ENCODE results near the gene CDKN3.

CDKN3 gene, protein sequence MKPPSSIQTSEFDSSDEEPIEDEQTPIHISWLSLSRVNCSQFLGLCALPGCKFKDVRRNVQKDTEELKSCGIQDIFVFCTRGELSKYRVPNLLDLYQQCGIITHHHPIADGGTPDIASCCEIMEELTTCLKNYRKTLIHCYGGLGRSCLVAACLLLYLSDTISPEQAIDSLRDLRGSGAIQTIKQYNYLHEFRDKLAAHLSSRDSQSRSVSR

GRCh38 chr14:54396493-54397335 lies at the start of gene CDKN3:
Gene CDKN3 (plus strand): TSS chr14:54397007. CDS start chr14:54397069, 62 bp downstream.
- peak; percentile 96 for DNase-seq

GRCh38 chr14:54347044-54347443 lies 49.8 kb upstream of the CDKN3 start:
- no peak for DNase-seq

- DNase-seq, result no peak
Measured at GRCh38 chr14:54348001-54348611, 48.7 kb upstream of the CDKN3 start.

DNA sequence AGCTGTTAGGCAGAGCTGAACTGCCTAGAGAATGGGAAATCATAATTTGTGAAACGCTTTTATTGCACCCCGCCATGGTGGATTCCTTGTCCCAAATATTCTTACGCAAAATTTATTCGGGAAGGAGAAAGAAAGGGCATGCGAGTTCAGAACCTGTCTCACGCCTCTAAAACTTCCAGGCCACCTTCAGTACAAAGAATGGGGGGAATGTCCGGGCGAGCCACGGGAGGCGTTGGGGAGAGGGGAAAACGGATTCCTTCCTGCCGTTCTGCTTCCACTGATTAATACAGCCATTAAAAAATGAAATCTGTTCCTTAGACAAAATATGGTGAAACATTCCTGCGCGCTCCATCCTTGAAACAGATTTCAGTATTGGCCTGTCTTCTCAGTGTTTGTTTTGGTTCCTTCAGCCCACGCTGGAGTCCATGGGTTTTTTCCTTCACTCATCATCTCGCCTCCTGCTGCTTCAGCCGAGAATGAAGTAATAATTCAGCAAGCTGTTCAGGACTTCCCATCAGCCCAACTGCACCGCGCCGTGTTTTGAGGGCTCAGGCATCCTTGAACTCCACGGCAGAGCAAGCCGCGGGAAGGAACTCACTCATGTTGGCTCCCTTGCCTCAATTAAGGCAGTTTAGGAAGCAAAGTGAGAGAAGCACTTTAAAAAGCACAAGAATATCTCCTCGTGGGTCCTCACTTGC lies 47.7 kb upstream of the CDKN3 start:
- no peak for DNase-seq

DNA sequence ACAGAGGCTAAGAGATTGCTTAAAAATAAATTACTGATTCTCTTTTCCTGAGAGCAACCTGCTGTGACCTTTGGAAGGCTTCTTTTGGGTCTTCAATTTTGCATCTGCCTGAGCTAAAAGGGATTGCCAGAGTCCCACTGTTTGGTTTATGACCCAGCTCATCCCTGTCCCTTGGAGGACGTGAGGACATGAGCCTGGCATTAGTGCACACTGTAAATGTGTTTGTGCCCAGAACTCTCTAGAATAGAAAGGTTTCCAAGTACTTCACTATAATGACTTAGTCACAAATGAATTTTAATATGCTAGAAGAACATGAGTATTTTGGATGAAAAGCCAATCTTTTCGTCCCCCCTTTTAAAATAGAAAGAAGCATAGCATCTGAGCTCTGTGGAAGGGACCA lies 47.1 kb upstream of the CDKN3 start:
- no peak for DNase-seq

GRCh38 chr14:54350203-54350602 lies 46.6 kb upstream of the CDKN3 start:
- no peak for DNase-seq

DNA sequence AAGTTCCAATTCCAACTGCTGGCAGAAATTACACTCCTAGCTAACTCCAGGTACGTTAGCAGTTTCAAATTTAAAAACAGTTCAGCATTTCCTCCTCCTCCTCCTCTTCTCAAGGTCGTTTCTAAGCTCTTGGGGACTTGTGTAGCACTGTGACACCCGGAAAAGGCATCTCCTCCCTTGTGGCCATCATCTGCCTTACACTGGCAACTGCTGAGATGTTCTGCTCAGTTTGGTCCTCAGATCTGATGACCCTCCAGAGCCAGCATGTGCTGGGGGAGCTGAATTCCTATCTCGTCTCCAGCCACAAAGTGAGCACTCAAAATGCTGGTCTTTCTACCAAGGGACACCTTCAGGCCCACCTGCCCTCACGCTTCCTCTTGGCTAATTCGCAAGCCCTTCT lies 43.5 kb upstream of the CDKN3 start:
- DNase-seq, result no peak

- DNase-seq, result no peak
Measured at GRCh38 chr14:54353694-54354093, 43.1 kb upstream of the CDKN3 start.

DNA sequence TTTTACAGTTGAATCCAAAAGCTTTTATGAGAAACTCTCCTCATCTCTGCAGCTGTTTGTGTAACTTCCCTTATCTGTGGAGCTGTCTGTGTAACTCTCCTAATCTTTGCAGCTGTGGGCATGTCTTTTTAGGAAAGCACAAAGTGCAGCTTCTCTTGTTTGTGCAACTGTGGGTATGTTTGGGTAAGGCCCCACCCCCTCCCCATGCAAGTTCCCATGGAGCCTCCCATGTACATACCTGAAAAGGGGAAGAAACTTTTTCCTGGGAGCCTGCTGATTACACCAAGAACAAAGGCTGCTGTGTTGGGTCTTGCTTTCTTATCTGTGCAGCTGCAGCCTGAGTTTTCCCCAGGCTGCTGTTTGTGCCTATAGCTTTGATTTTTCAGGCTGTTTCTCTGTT lies 42.7 kb upstream of the CDKN3 start:
- DNase-seq, result no peak

GRCh38 chr14:54354968-54355641 lies 41.7 kb upstream of the CDKN3 start:
- no peak for DNase-seq

GRCh38 chr14:54355698-54356097 lies 41.1 kb upstream of the CDKN3 start:
- no peak for DNase-seq

- DNase-seq, result no peak
Measured at GRCh38 chr14:54356172-54356571, 40.6 kb upstream of the CDKN3 start.

DNA sequence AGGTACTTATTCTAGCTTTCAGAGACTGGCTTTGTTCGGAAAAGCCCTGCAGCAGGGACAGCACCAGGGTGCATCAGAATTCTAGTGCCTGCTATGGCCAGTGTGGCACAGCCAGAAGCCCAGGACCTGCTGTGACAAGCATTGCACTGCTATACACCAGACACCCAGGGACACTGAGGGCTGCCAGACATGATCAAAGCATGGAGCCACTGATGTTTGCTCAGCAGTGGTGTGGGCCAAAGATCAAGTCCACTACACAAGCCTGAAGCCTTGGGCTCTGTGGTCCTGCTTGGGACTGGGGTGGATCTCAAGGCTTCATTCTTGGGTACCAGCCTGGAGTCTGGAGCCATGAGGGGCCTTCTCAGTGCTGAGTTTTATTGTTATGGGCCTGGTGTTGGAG lies 36.1 kb upstream of the CDKN3 start:
- no peak for DNase-seq

GRCh38 chr14:54362089-54362504 lies 34.7 kb upstream of the CDKN3 start:
- no peak for DNase-seq

DNA sequence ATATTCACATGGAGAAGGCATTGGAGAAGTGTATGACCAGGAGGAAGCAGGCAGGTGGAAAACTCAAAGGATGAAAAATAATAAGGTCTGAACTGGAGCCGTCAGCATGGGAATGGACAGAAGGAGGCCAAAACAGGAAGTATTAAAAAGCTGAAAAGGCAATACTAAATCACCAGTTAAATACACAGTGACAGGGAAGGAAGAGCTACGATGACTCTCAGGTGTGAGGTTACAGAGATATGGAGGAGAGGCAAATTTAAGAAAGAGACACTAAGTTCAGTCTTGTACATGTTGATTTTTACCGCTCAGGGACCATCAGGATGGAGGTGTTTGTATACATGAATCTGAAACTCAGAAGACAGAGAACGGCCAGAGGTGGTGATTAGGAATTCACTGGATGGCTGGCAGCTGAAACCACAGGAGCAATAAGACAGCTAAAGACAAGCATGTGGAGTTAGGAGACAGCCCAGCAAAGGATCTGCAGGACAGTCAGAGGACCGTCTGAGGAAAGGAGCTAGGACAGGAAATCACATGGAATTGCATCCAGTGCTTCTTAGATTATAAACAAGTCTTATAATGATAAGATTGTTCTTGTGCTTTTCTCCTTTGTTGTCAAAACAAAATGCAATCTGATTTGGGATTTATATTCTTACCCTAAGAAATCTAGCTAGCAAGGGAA lies 33.9 kb upstream of the CDKN3 start:
- DNase-seq, result no peak

DNA sequence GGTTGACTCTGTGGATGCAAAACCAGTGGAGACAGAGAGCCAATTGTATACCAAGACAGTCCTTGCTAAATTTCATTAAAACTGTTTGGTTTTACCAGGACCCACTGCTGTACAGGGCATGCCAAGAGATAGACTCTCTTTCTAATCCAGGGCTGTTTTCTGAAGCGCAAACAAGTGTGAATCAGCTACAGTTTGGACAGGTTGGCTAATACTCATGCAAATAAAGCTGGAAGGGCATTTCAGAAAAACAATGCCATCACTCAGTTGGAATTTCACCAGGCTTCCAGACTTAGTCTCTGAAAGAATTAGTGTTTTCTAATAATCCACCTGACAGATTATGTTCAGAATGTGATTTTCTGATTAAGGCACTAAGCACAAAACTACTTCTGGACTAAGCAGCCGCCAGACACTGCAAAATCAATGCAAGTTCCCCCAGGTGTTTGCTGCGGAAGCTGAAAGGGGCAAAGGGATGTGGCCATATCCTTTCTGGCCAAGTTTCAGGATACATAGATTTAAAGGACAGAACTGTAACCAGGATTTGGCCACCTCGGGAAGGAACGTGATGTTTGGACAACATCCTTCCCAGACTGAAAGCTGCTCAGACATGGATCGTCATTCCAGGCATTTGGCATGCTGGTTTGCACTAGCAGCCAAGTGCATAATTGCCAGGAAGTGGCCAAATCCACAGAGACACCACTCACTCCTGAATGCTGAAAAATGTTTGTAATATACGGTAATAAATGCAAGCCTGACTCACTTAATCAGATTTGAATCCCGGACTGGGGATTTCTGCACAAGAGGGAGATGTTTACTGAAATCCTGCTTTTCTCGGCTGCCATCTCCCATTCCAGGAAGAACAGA lies 32.0 kb upstream of the CDKN3 start:
- DNase-seq, result no peak

DNA sequence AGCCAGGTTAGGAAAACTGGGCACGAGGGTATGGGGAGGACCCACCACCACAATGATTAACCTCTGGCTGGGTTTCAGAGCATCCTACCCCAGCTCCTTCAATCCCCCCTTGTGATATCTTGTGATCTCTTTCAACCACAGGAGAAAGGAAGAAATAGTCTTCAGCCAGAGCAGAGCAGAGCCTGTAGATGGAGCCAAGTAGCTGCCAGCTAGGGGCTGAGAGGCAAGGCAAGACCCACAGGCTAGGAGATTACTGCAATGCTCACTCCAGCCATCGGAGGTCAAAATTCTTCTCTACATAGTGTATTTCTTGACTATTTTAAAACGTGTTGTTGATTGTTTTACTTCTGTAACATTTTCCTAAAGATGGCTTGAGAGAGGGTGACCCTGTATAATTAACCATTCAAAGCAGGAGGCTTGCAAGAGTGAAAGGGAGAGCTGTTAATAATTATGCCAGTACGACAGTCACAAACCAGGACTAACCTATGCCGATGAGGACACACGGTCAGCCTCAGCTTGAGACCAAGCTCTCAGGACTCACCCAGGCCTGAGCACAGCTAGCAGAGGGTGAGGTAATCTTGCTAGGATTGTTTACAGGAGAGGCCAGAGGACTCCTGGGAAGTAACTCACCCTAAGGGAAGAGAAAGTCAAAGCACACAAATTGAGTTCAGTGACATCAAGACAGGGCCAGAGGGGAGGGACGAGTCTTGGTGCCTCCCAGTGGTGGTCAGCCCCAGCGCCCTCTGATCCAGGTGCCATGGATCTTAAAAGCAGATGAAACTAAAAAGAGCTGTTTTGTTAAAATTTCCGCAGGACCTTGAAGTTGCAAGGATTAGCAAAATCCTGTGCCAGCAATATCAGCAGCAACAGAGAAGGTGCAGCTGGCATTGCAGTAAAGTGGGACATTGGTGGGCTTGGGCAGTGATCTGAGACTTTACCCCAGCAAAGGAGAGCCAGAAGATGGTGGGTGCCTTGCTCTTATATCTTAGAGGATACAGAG lies 29.8 kb upstream of the CDKN3 start:
- peak; percentile 16 for DNase-seq

GRCh38 chr14:54368291-54368690 lies 28.5 kb upstream of the CDKN3 start:
- no peak for DNase-seq

- no peak for DNase-seq
Measured at GRCh38 chr14:54369343-54369742, 27.5 kb upstream of the CDKN3 start.
